Measurements from ENCODE around the gene WNT5B. TPM values are rescaled to one million over a fixed set of nuclear protein-coding genes. Genes with fewer than 3 reads are reported as not detected.

Gene WNT5B
- total RNA-seq, 1 donor: 78.2 TPM

- H3K4me3 ChIP-seq (ENCODE audit: low read depth, low read length): peak overlapping the region; percentile 63
- peak; percentile 23 for TF ChIP-seq CTCF (IDR thresholded peaks at IDR 0.05; ENCODE audit: insufficient read depth, low read depth, low read length)
- peak; percentile 61 for DNase-seq (ENCODE audit: low read depth)
Observed at GRCh38 chr12:1592444-1593173, 36.4 kb upstream of the WNT5B start.

- peak overlapping the region; percentile 63 for H3K4me3 ChIP-seq (ENCODE audit: low read depth, low read length)
- DNase-seq (ENCODE audit: low read depth): no peak
- TF ChIP-seq CTCF (IDR thresholded peaks at IDR 0.05; ENCODE audit: insufficient read depth, low read depth, low read length): no peak
Observed at GRCh38 chr12:1593174-1594005, 35.6 kb upstream of the WNT5B start.

GRCh38 chr12:1594006-1594260, 35.1 kb upstream of the WNT5B start:
- no peak for TF ChIP-seq CTCF (IDR thresholded peaks at IDR 0.05; ENCODE audit: insufficient read depth, low read depth, low read length)
- H3K4me3 ChIP-seq (ENCODE audit: low read depth, low read length): peak overlapping the region; percentile 63

GRCh38 chr12:1594261-1595025, 34.6 kb upstream of the WNT5B start, which contains the start of gene FBXL14:
TSS of gene FBXL14 (minus strand) at chr12:1594581. CDS start at chr12:1594066, 515 bp downstream.
- no peak for TF ChIP-seq CTCF (IDR thresholded peaks at IDR 0.05; ENCODE audit: insufficient read depth, low read depth, low read length)
- H3K4me3 ChIP-seq (ENCODE audit: low read depth, low read length): peak within 1 kb of the TSS; percentile 63
- peak; percentile 87 for DNase-seq (ENCODE audit: low read depth)

More at GRCh38 chr12:1594006-1594260, 35.1 kb upstream of the WNT5B start:
- DNase-seq (ENCODE audit: low read depth): no peak

- DNase-seq (ENCODE audit: low read depth): peak; percentile 51
- peak overlapping the region; percentile 63 for H3K4me3 ChIP-seq (ENCODE audit: low read depth, low read length)
- TF ChIP-seq CTCF (IDR thresholded peaks at IDR 0.05; ENCODE audit: insufficient read depth, low read depth, low read length): no peak
Observed at GRCh38 chr12:1595026-1595561, 33.9 kb upstream of the WNT5B start.

GRCh38 chr12:1595690-1596347, 33.2 kb upstream of the WNT5B start:
- no peak overlapping the region for H3K4me3 ChIP-seq (ENCODE audit: low read depth, low read length)

More at GRCh38 chr12:1595690-1596347, 33.2 kb upstream of the WNT5B start:
- TF ChIP-seq CTCF (IDR thresholded peaks at IDR 0.05; ENCODE audit: insufficient read depth, low read depth, low read length): no peak
- DNase-seq (ENCODE audit: low read depth): no peak
